K562 (cell line): ENCODE results near the gene ANTKMT. TPM values are rescaled to one million over a fixed set of nuclear protein-coding genes. Genes with fewer than 3 reads are reported as not detected.

ENCODE experiments used
- ADNP ChIP-seq: fragments of 200-800 bp; sonication (Bioruptor generic); IDR thresholded peaks from 2 replicates; pipeline ENCODE4 v1.6.1; 2016; ENCODE audit warnings: missing genetic modification characterization, missing compliant biosample characterization
- ATF7 ChIP-seq: fragments of 450-650 bp; IDR thresholded peaks from 2 replicates; pipeline ENCODE4 v1.7.1; 2014; ENCODE audit warnings: mild to moderate bottlenecking, moderate library complexity
- CBFB ChIP-seq: sonication (generic); formaldehyde crosslinking; IDR thresholded peaks from 2 replicates; pipeline ENCODE4 v1.4.0; 2020; ENCODE audit warnings: mild to moderate bottlenecking, missing genetic modification reagents
- EP300 ChIP-seq: IDR thresholded peaks from 2 replicates; pipeline ENCODE4 v1.6.1; 2012; ENCODE audit warnings: low read length, improper control_type of control experiment
- HNRNPUL1 ChIP-seq: fragments of 200-400 bp; formaldehyde crosslinking; IDR thresholded peaks from 2 replicates; pipeline ENCODE4 v1.6.1; 2017; ENCODE audit warnings: low read length
- LCOR ChIP-seq: sonication (generic); formaldehyde crosslinking; IDR thresholded peaks from 2 replicates; pipeline ENCODE4 v1.8.0; 2022; ENCODE audit warnings: mild to moderate bottlenecking, missing genetic modification reagents
- PURB ChIP-seq: sonication (generic); formaldehyde crosslinking; IDR thresholded peaks from 2 replicates; pipeline ENCODE4 v1.9.0; 2021; ENCODE audit warnings: low read depth, mild to moderate bottlenecking, missing genetic modification reagents
- RNF2 ChIP-seq: sonication (generic); IDR thresholded peaks from 2 replicates; pipeline ENCODE4 v1.6.1; 2016
- SRSF3 ChIP-seq: fragments of 200-400 bp; formaldehyde crosslinking; IDR thresholded peaks from 2 replicates; pipeline ENCODE4 v1.6.1; 2016; ENCODE audit warnings: mild to moderate bottlenecking, low read length, moderate library complexity; ENCODE audit not compliant: insufficient read depth
- ZNF121 ChIP-seq: sonication (generic); formaldehyde crosslinking; conservative IDR thresholded peaks from 2 replicates; pipeline ENCODE4 v1.8.0; 2022; ENCODE audit warnings: missing genetic modification reagents
- ZNF311 ChIP-seq: fragments of 250-450 bp; sonication (Bioruptor Pico); IDR thresholded peaks from 2 replicates; pipeline ENCODE4 v1.4.0; 2020; ENCODE audit warnings: mild to moderate bottlenecking, moderate library complexity
- polyA plus RNA-seq, 8 experiments: library from polyadenylated mRNA; depleted of rRNA in 4 of 8; stranded (reverse) in 5 of 8; unstranded in 3 of 8; fragments of >200 nt; fragmentation: Nextera tagmentation in 2 of 8; fragmentation: Illumina TruSeq in 1 of 8; extraction: Ambion mirVana in 2 of 8; extraction: Trizol in 1 of 8; gene quantifications; 2 replicates each; pipeline versions ENCODE4 v1.2.1 to v1.2.3, GENCODE V29; 2011 to 2014; ENCODE audit warnings: inconsistent platforms in 1 of 8, missing spikeins in 1 of 8
- total RNA-seq, 7 experiments: library from RNA; depleted of rRNA in 6 of 7; stranded (reverse); fragments of >200 nt in 6 of 7; fragmentation: Illumina TruSeq in 2 of 7; extraction: Trizol in 2 of 7; gene quantifications; 2 replicates each; pipeline versions ENCODE4 v1.2.1 to v1.2.3, GENCODE V29; 2011 to 2021; ENCODE audit warnings: low replicate concordance in 1 of 7
- TF ChIP-seq, protein P1 (sequence below), 2 experiments: fragments of 150-350 bp in 1 of 2; IDR thresholded peaks; 2 replicates each; pipeline ENCODE4 v1.6.1; 2012 to 2016; ENCODE audit warnings: low read depth in 2 of 2, low read length in 2 of 2, mild to moderate bottlenecking in 1 of 2, moderate library complexity in 1 of 2
- TF ChIP-seq, protein P2 (sequence below): fragments of 450-650 bp; formaldehyde crosslinking; IDR thresholded peaks from 2 replicates; pipeline ENCODE4 v1.4.0; 2020; ENCODE audit warnings: mild to moderate bottlenecking, mixed read lengths
- TF ChIP-seq, protein P3 (sequence below): fragments of 450-650 bp; IDR thresholded peaks from 2 replicates; pipeline ENCODE4 v1.6.1; 2016; ENCODE audit warnings: borderline replicate concordance
- TF ChIP-seq, protein P4 (sequence below): fragments of 450-650 bp; IDR thresholded peaks from 2 replicates; pipeline ENCODE4 v1.6.1; 2016
- TF ChIP-seq, protein P5 (sequence below): fragments of 450-650 bp; formaldehyde crosslinking; conservative IDR thresholded peaks from 2 replicates; pipeline ENCODE4 v1.4.0; 2022; ENCODE audit warnings: mild to moderate bottlenecking, missing genetic modification characterization
- TF ChIP-seq, protein P6 (sequence below): fragments of 250-450 bp; sonication (Bioruptor Pico); IDR thresholded peaks from 2 replicates; pipeline ENCODE4 v1.8.0; 2022; ENCODE audit warnings: moderate library complexity, mild to moderate bottlenecking, inconsistent platforms

The ANTKMT gene
- total and polyA plus RNA-seq, 9 of the 15 experiments (the other 6 are each of a cell fraction or from before 2014, with no cell fraction given) = 0.58 to 217 (median 19.1) TPM

DNA sequence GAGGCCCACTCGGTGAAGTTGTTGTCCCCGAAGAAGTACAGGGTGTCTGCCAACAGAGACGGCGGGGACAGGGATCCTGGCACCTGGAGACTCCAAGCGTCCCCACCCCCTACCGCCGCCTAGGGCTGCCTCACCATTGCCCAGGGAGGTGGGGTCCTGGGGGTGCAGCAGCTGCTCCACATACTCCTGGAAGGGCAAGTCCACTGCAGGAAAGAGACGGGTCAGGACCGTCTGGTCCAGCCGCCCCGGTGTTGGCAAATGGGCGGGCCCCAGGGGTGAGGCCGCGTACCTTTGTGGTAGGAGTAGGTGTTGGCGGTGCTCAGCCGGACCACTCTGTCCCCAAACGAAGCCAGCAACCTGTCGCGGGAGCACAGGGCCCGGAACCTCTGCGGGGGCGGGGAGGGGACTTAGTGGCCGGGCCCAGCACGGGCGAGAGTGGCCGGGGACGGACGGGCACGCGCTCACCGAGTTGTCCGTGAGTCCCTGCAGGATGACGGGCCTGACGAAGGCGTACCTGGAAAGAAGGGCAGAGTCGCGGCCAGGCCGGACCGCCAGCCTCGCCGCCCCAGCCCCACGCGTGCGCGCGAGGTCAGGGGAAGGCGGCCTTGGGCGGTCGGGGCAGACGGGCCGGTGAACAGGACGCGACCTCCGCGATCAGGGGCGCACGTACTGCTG is 37.4 kb upstream of the ANTKMT start (continued):
- TF ChIP-seq ADNP (tag) = no peak
- TF ChIP-seq, protein P1, sequence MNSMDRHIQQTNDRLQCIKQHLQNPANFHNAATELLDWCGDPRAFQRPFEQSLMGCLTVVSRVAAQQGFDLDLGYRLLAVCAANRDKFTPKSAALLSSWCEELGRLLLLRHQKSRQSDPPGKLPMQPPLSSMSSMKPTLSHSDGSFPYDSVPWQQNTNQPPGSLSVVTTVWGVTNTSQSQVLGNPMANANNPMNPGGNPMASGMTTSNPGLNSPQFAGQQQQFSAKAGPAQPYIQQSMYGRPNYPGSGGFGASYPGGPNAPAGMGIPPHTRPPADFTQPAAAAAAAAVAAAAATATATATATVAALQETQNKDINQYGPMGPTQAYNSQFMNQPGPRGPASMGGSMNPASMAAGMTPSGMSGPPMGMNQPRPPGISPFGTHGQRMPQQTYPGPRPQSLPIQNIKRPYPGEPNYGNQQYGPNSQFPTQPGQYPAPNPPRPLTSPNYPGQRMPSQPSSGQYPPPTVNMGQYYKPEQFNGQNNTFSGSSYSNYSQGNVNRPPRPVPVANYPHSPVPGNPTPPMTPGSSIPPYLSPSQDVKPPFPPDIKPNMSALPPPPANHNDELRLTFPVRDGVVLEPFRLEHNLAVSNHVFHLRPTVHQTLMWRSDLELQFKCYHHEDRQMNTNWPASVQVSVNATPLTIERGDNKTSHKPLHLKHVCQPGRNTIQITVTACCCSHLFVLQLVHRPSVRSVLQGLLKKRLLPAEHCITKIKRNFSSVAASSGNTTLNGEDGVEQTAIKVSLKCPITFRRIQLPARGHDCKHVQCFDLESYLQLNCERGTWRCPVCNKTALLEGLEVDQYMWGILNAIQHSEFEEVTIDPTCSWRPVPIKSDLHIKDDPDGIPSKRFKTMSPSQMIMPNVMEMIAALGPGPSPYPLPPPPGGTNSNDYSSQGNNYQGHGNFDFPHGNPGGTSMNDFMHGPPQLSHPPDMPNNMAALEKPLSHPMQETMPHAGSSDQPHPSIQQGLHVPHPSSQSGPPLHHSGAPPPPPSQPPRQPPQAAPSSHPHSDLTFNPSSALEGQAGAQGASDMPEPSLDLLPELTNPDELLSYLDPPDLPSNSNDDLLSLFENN (IDR thresholded peaks at IDR 0.05; ENCODE audit: low read depth in 2 of 2, low read length in 2 of 2) = no peak
- no peak for TF ChIP-seq PURB
- TF ChIP-seq CBFB (CRISPR knock-in tag) = 0 out of 2 replicates have a peak, but pooled peaks have one; percentile 43
- no peak for TF ChIP-seq EP300
- TF ChIP-seq SRSF3 = no peak
- TF ChIP-seq ZNF121 (CRISPR knock-in tag) = no peak
- TF ChIP-seq, protein P2, sequence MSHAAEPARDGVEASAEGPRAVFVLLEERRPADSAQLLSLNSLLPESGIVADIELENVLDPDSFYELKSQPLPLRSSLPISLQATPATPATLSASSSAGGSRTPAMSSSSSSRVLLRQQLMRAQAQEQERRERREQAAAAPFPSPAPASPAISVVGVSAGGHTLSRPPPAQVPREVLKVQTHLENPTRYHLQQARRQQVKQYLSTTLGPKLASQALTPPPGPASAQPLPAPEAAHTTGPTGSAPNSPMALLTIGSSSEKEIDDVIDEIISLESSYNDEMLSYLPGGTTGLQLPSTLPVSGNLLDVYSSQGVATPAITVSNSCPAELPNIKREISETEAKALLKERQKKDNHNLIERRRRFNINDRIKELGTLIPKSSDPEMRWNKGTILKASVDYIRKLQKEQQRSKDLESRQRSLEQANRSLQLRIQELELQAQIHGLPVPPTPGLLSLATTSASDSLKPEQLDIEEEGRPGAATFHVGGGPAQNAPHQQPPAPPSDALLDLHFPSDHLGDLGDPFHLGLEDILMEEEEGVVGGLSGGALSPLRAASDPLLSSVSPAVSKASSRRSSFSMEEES = no peak
- TF ChIP-seq, protein P3, sequence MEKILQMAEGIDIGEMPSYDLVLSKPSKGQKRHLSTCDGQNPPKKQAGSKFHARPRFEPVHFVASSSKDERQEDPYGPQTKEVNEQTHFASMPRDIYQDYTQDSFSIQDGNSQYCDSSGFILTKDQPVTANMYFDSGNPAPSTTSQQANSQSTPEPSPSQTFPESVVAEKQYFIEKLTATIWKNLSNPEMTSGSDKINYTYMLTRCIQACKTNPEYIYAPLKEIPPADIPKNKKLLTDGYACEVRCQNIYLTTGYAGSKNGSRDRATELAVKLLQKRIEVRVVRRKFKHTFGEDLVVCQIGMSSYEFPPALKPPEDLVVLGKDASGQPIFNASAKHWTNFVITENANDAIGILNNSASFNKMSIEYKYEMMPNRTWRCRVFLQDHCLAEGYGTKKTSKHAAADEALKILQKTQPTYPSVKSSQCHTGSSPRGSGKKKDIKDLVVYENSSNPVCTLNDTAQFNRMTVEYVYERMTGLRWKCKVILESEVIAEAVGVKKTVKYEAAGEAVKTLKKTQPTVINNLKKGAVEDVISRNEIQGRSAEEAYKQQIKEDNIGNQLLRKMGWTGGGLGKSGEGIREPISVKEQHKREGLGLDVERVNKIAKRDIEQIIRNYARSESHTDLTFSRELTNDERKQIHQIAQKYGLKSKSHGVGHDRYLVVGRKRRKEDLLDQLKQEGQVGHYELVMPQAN = no peak; the same call in 1 of the 2 replicates
- TF ChIP-seq, protein P4, sequence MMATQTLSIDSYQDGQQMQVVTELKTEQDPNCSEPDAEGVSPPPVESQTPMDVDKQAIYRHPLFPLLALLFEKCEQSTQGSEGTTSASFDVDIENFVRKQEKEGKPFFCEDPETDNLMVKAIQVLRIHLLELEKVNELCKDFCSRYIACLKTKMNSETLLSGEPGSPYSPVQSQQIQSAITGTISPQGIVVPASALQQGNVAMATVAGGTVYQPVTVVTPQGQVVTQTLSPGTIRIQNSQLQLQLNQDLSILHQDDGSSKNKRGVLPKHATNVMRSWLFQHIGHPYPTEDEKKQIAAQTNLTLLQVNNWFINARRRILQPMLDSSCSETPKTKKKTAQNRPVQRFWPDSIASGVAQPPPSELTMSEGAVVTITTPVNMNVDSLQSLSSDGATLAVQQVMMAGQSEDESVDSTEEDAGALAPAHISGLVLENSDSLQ = no peak
- TF ChIP-seq, protein P5, sequence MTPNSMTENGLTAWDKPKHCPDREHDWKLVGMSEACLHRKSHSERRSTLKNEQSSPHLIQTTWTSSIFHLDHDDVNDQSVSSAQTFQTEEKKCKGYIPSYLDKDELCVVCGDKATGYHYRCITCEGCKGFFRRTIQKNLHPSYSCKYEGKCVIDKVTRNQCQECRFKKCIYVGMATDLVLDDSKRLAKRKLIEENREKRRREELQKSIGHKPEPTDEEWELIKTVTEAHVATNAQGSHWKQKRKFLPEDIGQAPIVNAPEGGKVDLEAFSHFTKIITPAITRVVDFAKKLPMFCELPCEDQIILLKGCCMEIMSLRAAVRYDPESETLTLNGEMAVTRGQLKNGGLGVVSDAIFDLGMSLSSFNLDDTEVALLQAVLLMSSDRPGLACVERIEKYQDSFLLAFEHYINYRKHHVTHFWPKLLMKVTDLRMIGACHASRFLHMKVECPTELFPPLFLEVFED (CRISPR knock-in tag) = 0 out of 2 replicates have a peak, but pooled peaks have one; percentile 53
- TF ChIP-seq, protein P6, sequence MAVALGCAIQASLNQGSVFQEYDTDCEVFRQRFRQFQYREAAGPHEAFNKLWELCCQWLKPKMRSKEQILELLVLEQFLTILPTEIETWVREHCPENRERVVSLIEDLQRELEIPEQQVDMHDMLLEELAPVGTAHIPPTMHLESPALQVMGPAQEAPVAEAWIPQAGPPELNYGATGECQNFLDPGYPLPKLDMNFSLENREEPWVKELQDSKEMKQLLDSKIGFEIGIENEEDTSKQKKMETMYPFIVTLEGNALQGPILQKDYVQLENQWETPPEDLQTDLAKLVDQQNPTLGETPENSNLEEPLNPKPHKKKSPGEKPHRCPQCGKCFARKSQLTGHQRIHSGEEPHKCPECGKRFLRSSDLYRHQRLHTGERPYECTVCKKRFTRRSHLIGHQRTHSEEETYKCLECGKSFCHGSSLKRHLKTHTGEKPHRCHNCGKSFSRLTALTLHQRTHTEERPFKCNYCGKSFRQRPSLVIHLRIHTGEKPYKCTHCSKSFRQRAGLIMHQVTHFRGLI = no peak
- TF ChIP-seq ATF7 = no peak
- TF ChIP-seq LCOR = no peak
- TF ChIP-seq ZNF311 (CRISPR knock-in tag) = no peak
- no peak for TF ChIP-seq HNRNPUL1
- TF ChIP-seq RNF2 = no peak
